Esophagus muscularis mucosa (tissue), 4 donors: ENCODE measurements around the gene SHMT2. TPM values are rescaled to one million over a fixed set of nuclear protein-coding genes. Genes with fewer than 3 reads are reported as not detected.

ENCODE experiments used
- DNase-seq: peaks from one replicate; pipeline ENCODE4 v3.0.0-alpha.2; 2017; ENCODE audit errors: extremely low spot score
- H3K27ac ChIP-seq, 4 donors: fragments of 200-600 bp; sonication (generic); replicated peaks in 1 of 4; 1 replicate in 3 of 4; 2 replicates in 1 of 4; pipeline ENCODE4 v1.5.1; 2016 to 2019; ENCODE audit warnings: mild to moderate bottlenecking in 1 of 4
- H3K27me3 ChIP-seq, 4 donors: fragments of 200-600 bp; sonication (generic); one replicate each; pipeline versions ENCODE4 v1.5.1 to v1.6.0; 2016 to 2019
- H3K36me3 ChIP-seq, 4 donors: fragments of 200-600 bp; sonication (generic); one replicate each; pipeline ENCODE4 v1.5.1; 2016 to 2019
- H3K4me1 ChIP-seq, 4 donors: fragments of 200-600 bp; sonication (generic); one replicate each; pipeline ENCODE4 v1.5.1; 2016 to 2019
- H3K4me3 ChIP-seq, 4 donors: fragments of 200-600 bp; sonication (generic); 1 replicate in 2 of 4; 2 replicates in 2 of 4; pipeline ENCODE4 v1.5.1; 2016 to 2019; ENCODE audit warnings: mild to moderate bottlenecking in 4 of 4, moderate library complexity in 1 of 4
- H3K9me3 ChIP-seq, 4 donors: fragments of 200-600 bp; sonication (generic); 1 replicate in 3 of 4; 2 replicates in 1 of 4; pipeline ENCODE4 v1.5.1; 2016 to 2019
- EP300 ChIP-seq: sonication (generic); formaldehyde crosslinking; IDR thresholded peaks from one replicate; pipeline ENCODE4 v1.6.1; 2017; ENCODE audit warnings: antibody characterized with exemption
- POLR2A ChIP-seq: fragments of 450-650 bp; IDR thresholded peaks from one replicate; pipeline ENCODE4 v1.6.1; 2017; ENCODE audit warnings: antibody characterized with exemption, moderate library complexity, mild to moderate bottlenecking, low read depth
- POLR2AphosphoS5 ChIP-seq, 2 donors: sonication (generic); formaldehyde crosslinking; IDR thresholded peaks; one replicate each; pipeline ENCODE4 v1.6.1; 2017; ENCODE audit warnings: antibody characterized with exemption in 2 of 2
- WGBS: methylation state at CpG from one replicate; pipeline ENCODE4 v1.1.5; 2018; 5-methylcytosine and 5-hydroxymethylcytosine counted together
- intact Hi-C: fragments of 100-400 bp; cut with DNase I; formaldehyde crosslinking; loops from one replicate; pipeline ENCODE4 v1.15.1; 2023
- total RNA-seq, 4 donors: library from RNA; depleted of rRNA; stranded (reverse); fragments of >200 nt; gene quantifications; one replicate each; pipeline versions ENCODE4 v1.1.0 to v1.2.1, GENCODE V29; 2016
- TF ChIP-seq, protein P1 (sequence below), 3 experiments: fragments of 200-600 bp in 2 of 3; fragments of 450-650 bp in 1 of 3; sonication (generic) in 2 of 3; IDR thresholded peaks; one replicate each; pipeline ENCODE4 v1.5.1; 2017 to 2019; ENCODE audit warnings: antibody characterized with exemption in 3 of 3, mild to moderate bottlenecking in 2 of 3, moderate library complexity in 1 of 3

Gene SHMT2
- total RNA-seq = 10 to 100 TPM; 22.8 to 60.4 (median 34.6) TPM

DNA sequence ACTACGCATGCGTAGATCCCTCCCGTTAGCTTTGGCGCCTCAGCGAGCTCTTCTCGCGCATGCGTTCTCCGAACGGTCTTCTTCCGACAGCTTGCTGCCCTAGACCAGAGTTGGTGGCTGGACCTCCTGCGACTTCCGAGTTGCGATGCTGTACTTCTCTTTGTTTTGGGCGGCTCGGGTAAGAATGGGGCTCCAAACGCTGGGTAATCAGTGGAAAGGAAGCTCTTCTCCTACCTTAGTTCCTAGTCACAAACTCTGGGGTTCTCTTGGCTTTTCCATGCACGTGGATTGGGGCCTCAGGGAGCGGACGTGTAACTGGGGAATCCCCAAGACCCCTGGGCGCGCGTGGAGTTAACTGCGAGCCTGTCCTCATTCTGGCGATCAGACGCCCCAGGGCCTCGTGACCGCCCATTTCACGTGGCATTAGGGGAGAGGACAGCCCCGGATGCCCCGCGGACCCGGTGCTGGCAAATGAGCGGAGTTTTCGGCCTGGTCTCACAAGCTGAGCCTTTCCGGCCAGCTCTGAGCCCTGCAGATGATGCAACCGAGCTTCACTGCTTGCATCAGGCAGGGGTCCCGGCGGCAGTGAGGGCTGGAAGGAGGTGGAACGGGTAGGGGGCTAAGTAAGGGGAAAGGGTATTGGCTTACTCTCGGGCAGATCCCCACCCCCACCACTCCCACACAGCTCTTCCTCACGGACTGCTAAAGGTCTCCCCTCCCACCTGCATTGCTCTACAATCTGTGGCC is at the start of gene SHMT2:
Gene SHMT2, plus strand, starts transcription at position 78 of the 747 bp plus-strand sequence. Its CDS starts 68 bp downstream, at position 146.
- TF ChIP-seq, protein P1, sequence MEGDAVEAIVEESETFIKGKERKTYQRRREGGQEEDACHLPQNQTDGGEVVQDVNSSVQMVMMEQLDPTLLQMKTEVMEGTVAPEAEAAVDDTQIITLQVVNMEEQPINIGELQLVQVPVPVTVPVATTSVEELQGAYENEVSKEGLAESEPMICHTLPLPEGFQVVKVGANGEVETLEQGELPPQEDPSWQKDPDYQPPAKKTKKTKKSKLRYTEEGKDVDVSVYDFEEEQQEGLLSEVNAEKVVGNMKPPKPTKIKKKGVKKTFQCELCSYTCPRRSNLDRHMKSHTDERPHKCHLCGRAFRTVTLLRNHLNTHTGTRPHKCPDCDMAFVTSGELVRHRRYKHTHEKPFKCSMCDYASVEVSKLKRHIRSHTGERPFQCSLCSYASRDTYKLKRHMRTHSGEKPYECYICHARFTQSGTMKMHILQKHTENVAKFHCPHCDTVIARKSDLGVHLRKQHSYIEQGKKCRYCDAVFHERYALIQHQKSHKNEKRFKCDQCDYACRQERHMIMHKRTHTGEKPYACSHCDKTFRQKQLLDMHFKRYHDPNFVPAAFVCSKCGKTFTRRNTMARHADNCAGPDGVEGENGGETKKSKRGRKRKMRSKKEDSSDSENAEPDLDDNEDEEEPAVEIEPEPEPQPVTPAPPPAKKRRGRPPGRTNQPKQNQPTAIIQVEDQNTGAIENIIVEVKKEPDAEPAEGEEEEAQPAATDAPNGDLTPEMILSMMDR (IDR thresholded peaks at IDR 0.05) = peak in 1 of 3 experiments; percentile 50
- TF ChIP-seq POLR2AphosphoS5 (IDR thresholded peaks at IDR 0.05) = peak; percentile 57 to 83
- no peak for TF ChIP-seq EP300
- Histone ChIP-seq H3K9me3 (no peaks in the 10 kb centered on the region), H3K27me3 (peaks cover 3 to 36% (median 25%) of the 10 kb centered on the region in 4 donors), H3K27ac (peak within 1 kb of the TSS; percentile 55 to 71 (median 68)), H3K36me3 (peaks cover 30 to 39% (median 37%) of the 10 kb centered on the region in 4 donors), H3K4me1 (peaks cover 21 to 46% (median 42%) of the 10 kb centered on the region in 4 donors), H3K4me3 (peak within 1 kb of the TSS; percentile 57 to 65 (median 62))
- peak; percentile 97 for DNase-seq
- intact Hi-C loops = no loop called here
- 2% methylated on average over 24 of the region's 42 CpGs for WGBS

DNA sequence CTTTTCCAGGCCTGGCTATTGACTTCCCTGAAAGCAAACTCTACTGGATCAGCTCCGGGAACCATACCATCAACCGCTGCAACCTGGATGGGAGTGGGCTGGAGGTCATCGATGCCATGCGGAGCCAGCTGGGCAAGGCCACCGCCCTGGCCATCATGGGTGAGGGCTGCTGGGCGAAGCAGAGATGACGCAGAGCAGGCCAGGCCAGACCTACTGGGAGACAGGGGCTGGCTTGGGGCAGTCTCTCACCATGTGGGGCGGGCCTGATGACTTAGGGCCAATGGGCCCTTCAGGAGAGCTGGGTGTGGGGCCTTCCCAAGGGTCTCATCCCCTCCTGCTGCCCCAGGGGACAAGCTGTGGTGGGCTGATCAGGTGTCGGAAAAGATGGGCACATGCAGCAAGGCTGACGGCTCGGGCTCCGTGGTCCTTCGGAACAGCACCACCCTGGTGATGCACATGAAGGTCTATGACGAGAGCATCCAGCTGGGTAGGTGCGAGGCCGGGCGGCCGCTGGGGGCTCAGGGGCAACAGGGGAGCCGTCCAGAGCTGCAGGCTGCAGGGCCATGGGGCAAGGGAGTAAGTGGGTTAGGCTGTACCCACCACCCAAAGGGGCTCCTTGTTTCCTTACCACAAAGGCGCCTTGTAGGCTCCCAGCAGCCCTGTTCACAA is 49.1 kb upstream of the SHMT2 start:
- Histone ChIP-seq H3K36me3 (peaks cover 52 to 91% (median 86%) of the 10 kb centered on the region in 4 donors), H3K27me3 (no peaks in the 10 kb centered on the region), H3K4me3 (no peak overlapping the region), H3K4me1 (peaks cover 0 to 9% (median 4%) of the 10 kb centered on the region in 4 donors), H3K9me3 (no peaks in the 10 kb centered on the region), H3K27ac (no peak overlapping the region)
- intact Hi-C loops = no loop called here
- WGBS = 96% methylated on average over 10 of the region's 20 CpGs
- no peak for DNase-seq
- TF ChIP-seq POLR2A (no peak), EP300 (no peak), POLR2AphosphoS5 (IDR thresholded peaks at IDR 0.05) (no peak)
- TF ChIP-seq, protein P1 (IDR thresholded peaks at IDR 0.05) = no peak

DNA sequence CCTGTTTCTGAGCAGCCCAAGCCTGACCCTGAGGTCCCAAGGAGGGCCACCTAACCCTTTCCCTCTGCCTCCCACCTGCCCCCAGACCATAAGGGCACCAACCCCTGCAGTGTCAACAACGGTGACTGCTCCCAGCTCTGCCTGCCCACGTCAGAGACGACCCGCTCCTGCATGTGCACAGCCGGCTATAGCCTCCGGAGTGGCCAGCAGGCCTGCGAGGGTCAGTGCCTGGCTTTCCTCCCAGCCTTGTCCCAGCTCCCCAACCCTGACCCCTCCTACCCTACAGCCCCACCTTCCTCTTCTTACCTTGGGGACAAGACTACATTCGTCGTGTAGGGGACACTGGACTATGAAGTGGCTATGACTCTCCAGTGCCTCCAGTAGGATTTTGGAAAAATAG is 48.4 kb upstream of the SHMT2 start:
- no peaks in the 10 kb centered on the region for H3K9me3 ChIP-seq
- no peaks in the 10 kb centered on the region for H3K27me3 ChIP-seq
- intact Hi-C loops = no loop called here
- H3K4me3 ChIP-seq = no peak overlapping the region
- no peak for DNase-seq
- H3K36me3 ChIP-seq = peaks cover 58 to 91% (median 88%) of the 10 kb centered on the region in 4 donors
- no peak for TF ChIP-seq EP300
- TF ChIP-seq, protein P1 (IDR thresholded peaks at IDR 0.05) = no peak
- no peak for TF ChIP-seq POLR2A
- TF ChIP-seq POLR2AphosphoS5 (IDR thresholded peaks at IDR 0.05) = no peak
- H3K4me1 ChIP-seq = peaks cover 0 to 3% (median 0%) of the 10 kb centered on the region in 4 donors
- 75% methylated on average over 5 of the region's 9 CpGs for WGBS
- no peak overlapping the region for H3K27ac ChIP-seq

- Histone ChIP-seq H3K9me3 (no peaks in the 10 kb centered on the region), H3K27me3 (no peaks in the 10 kb centered on the region), H3K4me1 (no peaks in the 10 kb centered on the region), H3K36me3 (peaks cover 64 to 91% (median 88%) of the 10 kb centered on the region in 4 donors), H3K27ac (no peak overlapping the region), H3K4me3 (no peak overlapping the region)
- DNase-seq = no peak
- TF ChIP-seq, protein P1 (IDR thresholded peaks at IDR 0.05) = no peak
- no peak for TF ChIP-seq POLR2AphosphoS5 (IDR thresholded peaks at IDR 0.05)
- TF ChIP-seq POLR2A = no peak
- no peak for TF ChIP-seq EP300
- intact Hi-C loops = loop anchor here (2.0 kb wide), 2 partner anchors 57 to 113 kb away; no protein-coding TSS in a partner anchor
- 76% methylated on average over 5 of the region's 5 CpGs for WGBS
Observed at GRCh38 chr12:57181561-57182155, 47.9 kb upstream of the SHMT2 start.
